HAP-1 (cell line): ENCODE results near the gene SIN3B.

ENCODE experiments used
- DNase-seq, 2 experiments: peaks; one replicate each; pipeline ENCODE4 v3.0.0-alpha.2; 2016 to 2020; ENCODE audit warnings: low spot score in 2 of 2
- H3K27me3 ChIP-seq: fragments of 250-450 bp; sonication (Bioruptor Pico); 2 replicates; pipeline ENCODE4 v1.5.1; 2020; ENCODE audit warnings: low read depth, mild to moderate bottlenecking, moderate library complexity
- H3K36me3 ChIP-seq: fragments of 250-450 bp; sonication (Bioruptor Pico); replicated peaks from 2 replicates; pipeline ENCODE4 v1.5.1; 2020; ENCODE audit warnings: mild to moderate bottlenecking
- H3K4me1 ChIP-seq: fragments of 250-450 bp; sonication (Bioruptor Pico); 2 replicates; pipeline ENCODE4 v1.5.1; 2020; ENCODE audit warnings: mild to moderate bottlenecking
- H3K4me3 ChIP-seq: fragments of 250-450 bp; sonication (Bioruptor Pico); 2 replicates; pipeline ENCODE4 v1.5.1; 2020; ENCODE audit warnings: mild to moderate bottlenecking, moderate library complexity
- H3K9me3 ChIP-seq: fragments of 250-450 bp; sonication (Bioruptor Pico); 2 replicates; pipeline ENCODE4 v1.5.1; 2020; ENCODE audit warnings: mild to moderate bottlenecking, moderate library complexity
- in situ Hi-C: fragments of 300-500 bp; cut with MboI; formaldehyde crosslinking; loops from 3 replicates; pipeline ENCODE4 v1.14.3; 2020; ENCODE audit warnings: low sequenced_read_pairs, inconsistent platforms, mixed read lengths

SIN3B gene

DNA sequence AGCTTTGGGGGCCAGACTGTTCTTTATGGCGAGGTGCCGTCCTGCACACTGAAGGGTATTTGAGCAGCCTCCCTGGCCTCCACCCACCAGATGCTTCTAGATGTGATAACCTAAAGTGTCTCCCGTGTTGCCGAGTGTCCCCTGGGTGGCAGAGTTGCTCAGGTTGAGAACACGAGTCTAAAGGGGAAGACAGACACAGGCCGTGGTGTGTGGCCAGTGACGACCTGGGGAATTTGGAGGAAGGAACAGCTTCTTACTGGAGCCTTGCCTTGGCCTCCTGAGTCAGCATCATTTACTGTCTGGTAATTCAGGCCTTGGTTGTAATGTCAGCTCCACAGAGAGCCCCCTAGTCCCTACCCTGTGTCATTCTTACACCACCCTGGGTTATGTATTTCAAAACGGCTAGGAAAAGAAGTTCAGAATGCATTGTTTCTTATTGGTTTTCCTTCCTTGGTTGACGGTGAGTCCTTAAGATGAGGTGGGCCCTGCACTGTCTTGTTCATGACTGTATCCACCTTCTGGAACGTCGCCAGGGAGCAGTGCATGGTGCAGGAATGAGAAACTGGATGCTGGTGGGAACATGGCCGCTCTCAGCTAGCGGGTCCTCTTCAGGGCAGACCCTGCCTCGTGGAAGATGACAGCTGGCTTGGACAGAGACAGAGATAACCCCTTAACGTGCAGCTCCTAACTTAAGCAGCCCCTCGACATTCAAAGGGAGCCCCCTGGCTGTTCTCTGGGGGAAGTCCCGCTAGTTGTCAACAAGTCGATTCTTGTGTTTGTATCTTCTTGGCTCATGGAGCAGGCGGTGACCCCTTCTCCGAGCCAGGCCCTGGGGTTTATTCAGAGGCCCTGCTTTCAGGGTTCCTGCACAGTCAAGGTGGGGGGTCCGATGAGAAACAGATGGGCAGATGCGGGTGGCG, 7.2 kb downstream of the SIN3B start:
- in situ Hi-C loops: no loop called here
- no peak for DNase-seq
- H3K4me3 ChIP-seq: no peak overlapping the region
- H3K9me3 ChIP-seq: no peaks in the 10 kb centered on the region
- H3K4me1 ChIP-seq: no peaks in the 10 kb centered on the region
- peaks cover 53% of the 10 kb centered on the region for H3K36me3 ChIP-seq
- H3K27me3 ChIP-seq: no peaks in the 10 kb centered on the region

DNA sequence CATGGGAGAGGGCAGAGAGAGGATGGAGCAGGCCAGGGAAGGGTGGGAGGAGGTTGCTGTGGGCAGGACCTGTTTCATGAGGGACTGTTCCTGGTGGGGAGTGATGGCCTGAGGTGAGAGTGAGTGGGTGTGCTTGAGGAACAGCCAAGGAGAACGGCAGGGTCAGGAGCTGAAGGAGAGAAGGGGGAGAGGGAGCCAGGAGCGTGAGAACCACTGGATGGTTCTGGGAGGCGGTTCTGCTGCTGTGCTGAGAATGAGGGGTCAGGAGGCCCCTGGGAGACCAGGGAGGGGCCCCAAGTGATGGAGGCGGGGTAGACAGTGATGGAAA, 7.8 kb downstream of the SIN3B start:
- no peak overlapping the region for H3K4me3 ChIP-seq
- no peaks in the 10 kb centered on the region for H3K27me3 ChIP-seq
- no peak for DNase-seq
- in situ Hi-C loops: no loop called here
- H3K4me1 ChIP-seq: no peaks in the 10 kb centered on the region
- peaks cover 54% of the 10 kb centered on the region for H3K36me3 ChIP-seq
- H3K9me3 ChIP-seq: no peaks in the 10 kb centered on the region

DNA sequence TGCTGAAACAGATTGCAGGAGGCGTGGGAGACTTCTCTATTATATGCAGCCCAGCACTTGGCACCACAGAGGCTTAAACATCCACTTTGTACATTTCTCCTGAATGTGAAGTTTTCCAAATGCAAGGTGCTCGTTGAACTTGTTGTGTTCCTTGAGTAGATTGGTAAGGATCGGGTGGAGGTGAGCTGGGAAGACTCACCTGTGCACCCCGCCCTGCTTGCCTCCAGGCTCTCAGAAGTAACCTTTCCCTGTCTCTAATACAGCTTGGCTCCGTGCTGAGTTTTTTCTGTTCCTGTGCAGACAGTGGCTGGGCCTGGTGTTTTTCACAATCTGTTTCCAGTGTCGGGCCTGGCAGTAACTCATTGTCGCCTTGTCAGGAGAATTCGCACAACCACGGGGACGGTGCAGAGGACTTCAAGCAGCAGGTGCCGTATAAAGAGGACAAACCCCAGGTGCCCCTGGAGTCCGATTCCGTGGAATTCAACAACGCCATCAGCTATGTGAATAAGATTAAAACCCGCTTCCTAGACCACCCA, 12.3 kb downstream of the SIN3B start:
- Histone ChIP-seq H3K4me1 (no peaks in the 10 kb centered on the region), H3K9me3 (no peaks in the 10 kb centered on the region), H3K36me3 (peaks cover 47% of the 10 kb centered on the region), H3K4me3 (no peak overlapping the region), H3K27me3 (no peaks in the 10 kb centered on the region)
- DNase-seq: no peak
- in situ Hi-C loops: no loop called here

DNA sequence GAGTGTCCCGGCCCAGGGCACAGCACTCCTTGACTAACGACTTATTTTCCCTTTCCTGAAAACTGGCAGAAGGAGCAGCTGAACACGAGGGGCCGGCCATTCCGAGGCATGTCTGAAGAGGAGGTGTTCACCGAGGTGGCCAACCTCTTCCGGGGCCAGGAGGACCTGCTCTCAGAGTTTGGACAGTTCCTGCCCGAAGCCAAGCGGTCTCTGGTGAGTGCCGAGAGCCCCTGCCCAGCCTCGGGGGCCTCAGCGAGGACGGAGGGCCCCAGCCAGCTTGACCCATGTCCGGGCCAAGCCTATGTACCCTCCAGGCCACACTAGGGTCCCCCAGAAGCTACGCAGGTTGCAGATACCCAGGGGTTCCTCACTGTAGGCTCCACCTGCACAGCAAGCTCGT, 17.7 kb downstream of the SIN3B start:
- H3K36me3 ChIP-seq: peaks cover 67% of the 10 kb centered on the region
- in situ Hi-C loops: no loop called here

DNA sequence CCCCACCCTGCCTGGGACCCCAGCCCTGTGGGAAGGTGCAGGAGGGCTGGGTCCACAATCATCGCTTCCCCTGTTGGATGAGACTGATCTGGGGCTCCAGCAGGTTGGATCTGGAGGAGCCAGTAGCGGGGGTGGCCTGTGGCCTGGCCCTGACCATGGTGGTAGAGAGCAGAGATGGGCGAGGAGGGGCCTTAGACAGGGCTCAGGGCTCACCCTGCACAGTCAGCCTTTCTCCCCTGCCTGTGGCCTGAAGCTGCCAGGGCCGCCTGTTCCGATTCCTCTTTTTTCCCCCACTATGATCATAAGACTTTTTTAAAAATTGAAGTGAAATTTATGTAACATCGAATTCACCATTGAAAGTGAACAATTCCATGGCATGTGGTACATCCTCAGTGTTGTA, 18.2 kb downstream of the SIN3B start:
- Histone ChIP-seq H3K4me1 (no peaks in the 10 kb centered on the region), H3K4me3 (no peak overlapping the region), H3K27me3 (no peaks in the 10 kb centered on the region), H3K36me3 (peaks cover 70% of the 10 kb centered on the region), H3K9me3 (no peaks in the 10 kb centered on the region)
- in situ Hi-C loops: no loop called here
- DNase-seq: no peak

More for the DNA sequence above, 17.7 kb downstream of the SIN3B start:
- Histone ChIP-seq H3K27me3 (no peaks in the 10 kb centered on the region), H3K4me1 (no peaks in the 10 kb centered on the region), H3K4me3 (no peak overlapping the region), H3K9me3 (no peaks in the 10 kb centered on the region)
- no peak for DNase-seq

DNA sequence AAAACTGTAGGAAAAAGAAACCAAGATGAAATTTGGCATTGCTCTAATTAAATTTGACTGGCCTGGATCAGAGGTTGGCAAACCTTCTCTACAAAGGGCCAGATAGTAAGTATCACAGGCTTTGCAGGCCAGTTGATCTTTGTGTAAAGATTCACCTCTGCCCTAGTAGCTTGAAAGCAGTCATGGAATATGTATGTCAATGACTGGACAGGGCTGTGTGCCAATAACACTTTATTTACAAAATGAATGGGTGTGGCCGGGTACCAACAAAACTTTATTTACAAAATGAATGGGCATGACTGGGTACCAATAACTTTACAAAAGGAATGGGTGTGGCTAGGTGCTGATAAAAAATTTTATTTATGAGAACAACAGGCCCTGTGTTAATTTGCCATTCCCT, 20.0 kb downstream of the SIN3B start:
- in situ Hi-C loops: no loop called here
- no peak overlapping the region for H3K4me3 ChIP-seq
- H3K9me3 ChIP-seq: no peaks in the 10 kb centered on the region
- H3K27me3 ChIP-seq: no peaks in the 10 kb centered on the region
- H3K36me3 ChIP-seq: peaks cover 78% of the 10 kb centered on the region
- H3K4me1 ChIP-seq: no peaks in the 10 kb centered on the region
- no peak for DNase-seq

DNA sequence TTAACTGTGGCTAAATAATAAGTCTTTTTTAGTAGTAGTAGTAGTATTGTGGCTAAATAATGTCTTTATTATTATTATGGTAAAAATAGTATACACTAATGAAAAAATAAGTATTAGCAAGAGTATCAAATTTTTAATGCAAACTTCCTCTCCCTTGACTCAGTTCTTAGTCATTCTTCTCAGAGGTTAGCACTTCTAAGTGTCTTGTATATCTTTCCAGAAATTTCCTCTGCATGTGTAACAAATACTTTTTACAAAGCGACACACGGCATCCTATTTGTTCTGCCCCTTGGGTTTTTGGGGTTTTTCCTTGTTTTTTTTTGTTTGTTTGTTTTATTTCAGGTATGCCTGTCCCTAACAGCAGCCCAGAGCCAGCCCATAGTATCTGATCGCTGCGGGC, 20.9 kb downstream of the SIN3B start:
- DNase-seq: no peak
- H3K4me1 ChIP-seq: no peaks in the 10 kb centered on the region
- H3K9me3 ChIP-seq: no peaks in the 10 kb centered on the region
- H3K36me3 ChIP-seq: peaks cover 84% of the 10 kb centered on the region
- no peak overlapping the region for H3K4me3 ChIP-seq
- no peaks in the 10 kb centered on the region for H3K27me3 ChIP-seq
- in situ Hi-C loops: no loop called here

DNA sequence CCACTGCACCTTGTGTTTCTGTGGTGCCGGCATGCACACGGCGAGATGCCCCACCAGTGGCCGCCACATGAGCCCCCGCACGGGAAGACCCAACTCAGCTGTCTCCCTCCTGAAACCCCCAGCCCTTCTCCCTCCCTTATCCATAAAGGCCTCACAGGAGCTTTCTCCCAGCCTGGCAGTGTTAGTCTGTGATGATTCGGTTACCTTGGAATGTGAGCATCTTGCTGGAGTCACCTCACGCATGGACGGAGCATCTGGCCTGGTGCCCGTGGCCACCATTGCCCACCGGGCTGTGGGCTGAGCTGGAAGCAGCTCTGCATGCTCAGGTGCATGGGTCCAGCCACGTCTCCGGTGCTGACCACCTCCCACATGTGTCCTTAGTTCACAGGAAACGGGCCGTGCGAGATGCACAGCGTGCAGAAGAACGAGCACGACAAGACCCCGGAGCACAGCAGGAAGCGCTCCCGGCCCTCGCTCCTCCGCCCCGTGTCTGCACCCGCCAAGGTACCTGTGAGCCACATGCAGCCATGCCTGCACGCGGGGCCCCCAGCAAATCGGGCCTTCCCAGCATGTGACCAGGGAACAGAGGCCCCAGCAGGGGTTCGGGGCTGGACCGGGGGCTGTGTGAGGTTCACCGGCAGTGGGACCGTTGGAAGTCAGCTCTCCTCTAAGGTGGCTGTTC, 22.0 kb downstream of the SIN3B start:
- Histone ChIP-seq H3K36me3 (peaks cover 75% of the 10 kb centered on the region), H3K9me3 (no peaks in the 10 kb centered on the region), H3K27me3 (no peaks in the 10 kb centered on the region), H3K4me1 (no peaks in the 10 kb centered on the region), H3K4me3 (no peak overlapping the region)
- in situ Hi-C loops: no loop called here
- no peak for DNase-seq

DNA sequence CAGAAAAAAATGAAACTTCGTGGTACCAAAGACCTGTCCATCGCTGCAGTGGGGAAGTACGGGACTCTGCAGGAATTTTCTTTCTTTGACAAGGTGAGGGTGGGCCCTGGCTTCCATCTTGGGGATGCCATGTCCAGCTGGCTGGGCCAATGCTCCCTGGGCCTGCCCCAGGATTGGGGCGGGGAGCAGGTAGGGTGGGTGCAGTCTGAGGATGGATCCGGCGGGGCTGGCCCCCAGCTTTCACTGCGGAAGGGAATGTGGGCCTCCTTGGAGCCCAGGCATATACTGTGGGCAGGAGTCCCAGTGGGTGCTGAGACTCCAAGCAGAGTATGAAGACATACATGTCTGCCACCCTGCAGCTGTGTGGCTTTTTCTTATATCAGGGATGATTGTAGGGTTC, 23.9 kb downstream of the SIN3B start:
- H3K27me3 ChIP-seq: no peaks in the 10 kb centered on the region
- no peaks in the 10 kb centered on the region for H3K4me1 ChIP-seq
- no peak for DNase-seq
- no peak overlapping the region for H3K4me3 ChIP-seq
- in situ Hi-C loops: no loop called here
- H3K36me3 ChIP-seq: peaks cover 56% of the 10 kb centered on the region
- H3K9me3 ChIP-seq: no peaks in the 10 kb centered on the region

DNA sequence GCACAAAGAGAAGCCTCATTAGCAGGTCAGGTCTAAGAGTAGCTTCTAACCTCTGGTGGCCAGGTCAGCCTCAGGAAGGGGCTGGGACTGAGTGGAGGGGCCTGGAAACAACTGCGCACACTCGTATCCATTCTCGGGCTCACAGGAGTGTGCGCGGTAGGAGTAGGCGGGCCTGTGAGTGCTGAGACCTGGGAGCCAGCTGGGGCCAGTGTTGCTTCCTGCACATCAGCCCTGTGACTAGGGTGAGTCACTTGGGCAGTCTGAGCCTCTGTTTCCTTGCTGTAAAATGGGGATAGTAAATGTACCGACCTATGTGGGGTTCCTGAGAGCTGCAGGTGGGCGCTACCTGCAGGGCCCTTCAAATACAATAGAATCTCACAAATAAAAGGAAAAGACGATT, 26.9 kb downstream of the SIN3B start:
- in situ Hi-C loops: no loop called here
- H3K36me3 ChIP-seq: peaks cover 36% of the 10 kb centered on the region
- no peak for DNase-seq
- no peaks in the 10 kb centered on the region for H3K9me3 ChIP-seq
- H3K4me3 ChIP-seq: no peak overlapping the region
- H3K27me3 ChIP-seq: no peaks in the 10 kb centered on the region
- H3K4me1 ChIP-seq: no peaks in the 10 kb centered on the region

DNA sequence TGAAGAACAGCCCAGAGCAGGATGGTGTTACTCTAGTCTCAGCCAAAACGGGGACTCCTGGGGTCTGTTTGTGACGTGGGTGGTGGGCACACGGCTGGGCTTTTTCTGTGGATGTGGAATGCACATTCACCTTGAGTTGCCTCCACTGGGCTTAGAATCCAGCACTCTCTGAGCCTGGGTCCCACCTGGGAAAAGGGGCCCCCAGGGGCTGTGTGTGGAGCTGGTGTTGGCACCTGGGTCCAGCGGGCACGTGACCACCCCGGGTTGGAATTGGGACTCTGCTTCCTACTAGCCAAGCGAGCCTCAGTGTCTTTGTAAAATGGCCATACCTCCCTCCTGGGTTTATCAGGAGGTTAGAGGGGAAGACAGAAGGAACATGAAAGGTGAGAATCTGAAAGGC, 30.4 kb downstream of the SIN3B start:
- Histone ChIP-seq H3K4me3 (no peak overlapping the region), H3K4me1 (no peaks in the 10 kb centered on the region), H3K36me3 (peaks cover 25% of the 10 kb centered on the region), H3K9me3 (no peaks in the 10 kb centered on the region), H3K27me3 (no peaks in the 10 kb centered on the region)
- in situ Hi-C loops: no loop called here
- no peak for DNase-seq

DNA sequence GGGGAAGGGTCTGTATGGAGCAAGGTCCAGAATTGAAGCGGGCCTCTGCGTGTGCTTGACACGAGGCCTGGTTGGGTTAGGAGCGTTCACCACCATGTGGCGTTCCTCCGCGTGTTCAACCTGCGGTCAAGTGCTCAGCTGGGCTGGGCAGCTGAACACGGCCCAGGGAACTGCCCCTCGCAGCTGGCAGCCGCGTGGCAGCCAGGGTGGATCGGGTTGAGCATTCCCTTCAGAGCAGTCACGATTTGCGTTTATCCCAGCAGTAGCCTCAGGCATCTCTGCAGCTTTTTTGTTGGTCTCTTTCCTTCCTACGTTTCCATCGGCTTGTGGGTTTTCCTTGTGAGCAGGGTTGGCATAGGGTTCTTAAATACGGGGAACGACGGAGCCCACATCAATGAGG, 30.9 kb downstream of the SIN3B start:
- Histone ChIP-seq H3K36me3 (peaks cover 25% of the 10 kb centered on the region), H3K27me3 (no peaks in the 10 kb centered on the region), H3K4me3 (no peak overlapping the region), H3K4me1 (no peaks in the 10 kb centered on the region), H3K9me3 (no peaks in the 10 kb centered on the region)
- in situ Hi-C loops: no loop called here
- no peak for DNase-seq

DNA sequence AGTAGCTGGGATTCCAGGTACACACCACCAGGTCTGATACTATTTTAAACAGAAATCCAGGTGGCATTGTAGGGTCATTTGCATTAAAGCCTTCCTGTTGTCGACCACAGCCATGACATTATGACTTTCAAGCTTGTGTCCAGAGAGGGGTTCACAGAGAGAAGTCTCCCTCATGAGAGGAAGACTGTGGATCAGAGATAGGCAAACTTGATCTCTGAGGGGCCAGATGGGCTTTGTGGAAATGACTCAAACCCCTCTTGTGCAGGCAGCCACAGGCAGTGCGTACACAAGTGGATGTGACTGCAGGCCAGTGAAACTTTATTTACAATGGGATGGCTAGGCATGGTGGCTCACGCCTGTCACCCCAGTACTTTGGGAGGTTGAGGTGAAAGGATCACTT, 31.8 kb downstream of the SIN3B start:
- H3K4me3 ChIP-seq: no peak overlapping the region
- H3K9me3 ChIP-seq: no peaks in the 10 kb centered on the region
- H3K4me1 ChIP-seq: no peaks in the 10 kb centered on the region
- in situ Hi-C loops: no loop called here
- peaks cover 28% of the 10 kb centered on the region for H3K36me3 ChIP-seq
- H3K27me3 ChIP-seq: no peaks in the 10 kb centered on the region
- no peak for DNase-seq

DNA sequence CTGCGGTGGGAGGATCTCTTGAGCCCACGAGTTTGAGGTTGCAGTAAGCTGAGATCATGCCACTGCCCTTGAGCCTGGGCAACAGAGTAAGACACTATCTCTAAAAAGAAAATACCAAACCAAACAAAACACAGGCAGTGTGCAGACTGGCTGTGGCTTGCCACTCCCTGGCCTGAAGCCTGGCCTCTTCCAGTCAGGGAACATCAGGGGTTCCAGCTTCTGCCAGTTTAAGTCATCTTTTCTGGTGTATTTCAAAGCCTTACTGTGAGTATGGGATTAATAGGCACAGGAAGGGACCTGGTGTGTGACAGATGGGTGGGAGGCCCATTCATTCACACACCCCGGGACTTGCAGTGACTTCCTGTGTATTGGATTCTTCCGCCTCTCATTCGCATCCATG, 32.6 kb downstream of the SIN3B start:
- Histone ChIP-seq H3K4me1 (no peaks in the 10 kb centered on the region), H3K9me3 (no peaks in the 10 kb centered on the region), H3K27me3 (no peaks in the 10 kb centered on the region), H3K4me3 (no peak overlapping the region), H3K36me3 (peaks cover 36% of the 10 kb centered on the region)
- in situ Hi-C loops: no loop called here
- DNase-seq: no peak
